Eye (tissue), 1 donor: Measurements from ENCODE around the gene GALT.

ENCODE experiments used
- DNase-seq: peaks from one replicate; pipeline ENCODE4 v3.0.0-alpha.2; 2015

Gene GALT

GRCh38 chr9:34686231-34686630 lies 39.8 kb downstream of the GALT start:
- DNase-seq = no peak

- no peak for DNase-seq
Observed at GRCh38 chr9:34686732-34687131, 40.3 kb downstream of the GALT start.

DNA sequence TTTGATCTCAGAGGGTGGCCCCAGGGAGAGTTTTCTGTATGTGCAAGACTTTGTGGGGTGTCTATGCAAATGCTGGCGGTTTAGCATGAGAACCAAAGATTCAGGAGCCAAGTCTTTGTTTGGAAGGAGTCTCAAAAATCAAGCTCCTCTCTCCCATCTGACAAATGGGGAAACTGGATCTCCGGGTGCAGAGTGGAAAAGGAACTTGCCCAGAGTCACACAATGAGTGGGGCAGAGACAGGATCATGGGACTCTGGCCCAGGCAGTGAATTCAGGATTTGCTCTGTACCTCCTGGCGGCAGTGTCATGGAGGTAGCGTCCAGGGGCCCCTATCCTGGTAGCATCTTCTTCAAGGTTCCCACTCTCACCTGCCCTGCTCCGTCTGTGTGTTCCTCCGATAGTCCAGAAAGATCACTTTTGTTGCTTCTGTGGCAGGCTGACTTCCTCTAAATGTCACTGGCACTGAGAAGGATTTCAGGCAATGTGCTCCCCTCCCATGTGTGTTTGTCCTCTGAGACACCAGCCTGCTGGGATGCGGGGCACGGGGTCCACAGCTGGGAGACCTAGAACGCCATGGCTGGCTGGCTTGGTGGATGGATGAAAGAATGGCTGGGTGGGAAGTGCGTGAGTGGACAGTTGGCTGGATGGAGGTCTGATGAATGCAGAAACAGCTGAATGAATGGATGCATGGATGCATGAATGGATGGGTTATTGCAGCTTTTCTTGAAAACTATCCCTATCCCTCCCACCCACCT lies 41.0 kb downstream of the GALT start:
- DNase-seq = no peak

- no peak for DNase-seq
Observed at GRCh38 chr9:34688329-34689115, 42.0 kb downstream of the GALT start.

- no peak for DNase-seq
Observed at GRCh38 chr9:34689116-34689470, 42.6 kb downstream of the GALT start.

DNA sequence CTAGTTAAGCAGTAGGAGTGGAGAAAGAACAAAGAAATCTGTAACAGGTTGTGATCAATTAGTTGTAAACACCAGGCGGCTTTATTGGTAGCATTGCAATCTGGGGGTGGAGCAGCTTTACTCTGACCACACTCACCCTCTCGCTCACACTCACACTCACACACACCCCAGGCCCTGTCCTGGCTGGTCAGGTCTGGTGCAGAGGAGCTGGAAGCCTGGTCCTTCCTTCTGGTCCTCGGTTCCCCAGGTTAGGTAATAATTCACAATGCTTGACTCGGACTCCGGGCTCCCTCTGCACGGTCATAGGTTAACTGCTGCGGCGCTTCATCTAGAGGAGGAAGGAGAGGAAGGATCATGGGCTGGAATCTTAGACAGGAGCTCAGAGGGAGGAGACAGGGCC lies 43.0 kb downstream of the GALT start:
- no peak for DNase-seq

DNA sequence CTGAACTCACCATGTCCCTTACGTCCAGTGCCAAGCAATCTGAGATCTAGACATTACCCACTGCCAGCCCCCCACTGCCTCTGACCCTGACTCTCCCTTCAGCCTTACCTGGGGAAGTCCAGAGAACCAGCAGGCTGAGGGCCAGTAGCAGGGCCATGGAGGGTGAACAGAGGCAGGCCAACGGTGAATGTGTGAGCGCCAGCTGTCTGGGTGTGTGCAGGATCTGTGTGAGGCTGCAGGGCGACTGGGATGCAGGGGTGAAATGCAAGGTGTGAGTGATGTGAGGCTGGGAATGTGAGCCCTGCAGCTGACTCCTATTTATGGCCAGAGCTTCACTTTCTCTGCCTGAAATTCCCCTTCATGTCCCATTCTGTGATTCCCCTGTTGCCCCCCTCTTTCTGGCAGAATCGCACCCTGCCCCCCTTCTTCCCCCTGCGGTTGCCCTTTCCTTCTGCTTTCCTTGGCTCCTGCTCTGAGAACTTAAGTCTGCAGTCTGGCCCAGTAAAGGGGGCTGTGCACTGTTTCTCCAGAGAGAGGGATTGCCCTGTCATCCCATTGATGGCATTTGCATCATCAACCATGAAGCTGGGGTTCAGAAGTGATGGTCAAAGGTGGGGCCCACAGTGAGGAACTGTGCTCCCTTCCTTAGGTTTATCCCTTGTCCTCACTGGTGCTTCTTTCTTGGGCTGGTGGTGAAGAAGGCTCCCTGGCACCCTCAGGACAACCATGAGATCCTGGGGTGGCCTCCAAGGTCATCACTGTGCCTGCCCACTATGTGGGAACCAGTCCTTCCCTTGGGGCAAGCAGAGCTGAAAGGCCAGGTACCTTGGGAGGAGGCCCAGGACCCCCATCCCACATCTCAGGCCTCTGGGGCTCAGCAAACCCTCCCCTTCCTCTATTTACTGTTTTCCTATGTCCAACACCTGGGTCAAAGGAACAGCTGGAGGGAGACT lies 44.8 kb downstream of the GALT start, which contains the start of gene CCL19:
CCL19 (minus strand) TSS at position 294 of the 953 bp plus-strand sequence; CDS start at position 157, 137 bp downstream.
- no peak for DNase-seq

- DNase-seq = no peak
Observed at GRCh38 chr9:34691936-34692315, 45.5 kb downstream of the GALT start.

DNA sequence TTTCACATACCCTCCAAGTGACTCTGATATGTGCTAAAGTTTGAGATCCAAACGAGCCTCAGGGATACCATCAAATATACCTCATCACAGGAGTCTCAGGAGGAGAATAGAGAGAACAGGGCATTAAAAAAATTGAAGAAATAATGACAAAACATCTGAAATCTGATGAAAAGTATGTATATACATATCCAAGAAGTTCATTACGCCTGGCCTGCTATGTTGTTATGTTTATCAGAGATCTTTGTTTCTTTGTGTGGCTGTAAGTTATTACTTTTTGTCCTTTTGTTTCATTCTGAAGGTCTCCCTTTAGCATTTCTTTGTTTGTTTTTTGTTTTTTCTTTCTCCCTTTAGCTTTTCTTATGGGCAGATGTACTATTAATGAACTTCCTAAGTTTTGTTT lies 47.1 kb downstream of the GALT start:
- DNase-seq = no peak

DNA sequence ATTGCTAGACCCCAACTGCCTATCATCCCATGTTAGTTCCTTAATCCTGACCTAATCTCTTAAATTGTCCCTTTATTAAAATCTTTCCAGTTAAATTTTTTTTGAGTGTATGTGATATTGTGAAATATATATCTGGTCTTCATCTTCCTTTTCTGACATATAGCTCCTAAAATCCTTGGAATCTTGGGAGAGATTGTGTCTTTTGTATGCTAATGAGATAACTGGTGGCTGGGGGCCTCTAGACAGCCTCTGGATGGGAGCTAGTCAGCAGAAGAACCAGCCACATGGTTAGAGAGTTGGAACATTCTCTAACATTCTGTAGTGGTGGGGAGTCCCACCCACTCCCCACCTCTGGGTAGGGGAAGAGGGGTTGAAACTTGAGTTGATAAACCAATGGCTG lies 48.3 kb downstream of the GALT start:
- no peak for DNase-seq
